CD4-positive, alpha-beta T cell treated with Interleukin-10 for 1 hour (primary cell): ENCODE measurements around the gene ZDHHC14.

ENCODE experiments used
- DNase-seq: peaks from one replicate; pipeline ENCODE4 v3.0.0-alpha.2; 2020

The ZDHHC14 gene

DNA sequence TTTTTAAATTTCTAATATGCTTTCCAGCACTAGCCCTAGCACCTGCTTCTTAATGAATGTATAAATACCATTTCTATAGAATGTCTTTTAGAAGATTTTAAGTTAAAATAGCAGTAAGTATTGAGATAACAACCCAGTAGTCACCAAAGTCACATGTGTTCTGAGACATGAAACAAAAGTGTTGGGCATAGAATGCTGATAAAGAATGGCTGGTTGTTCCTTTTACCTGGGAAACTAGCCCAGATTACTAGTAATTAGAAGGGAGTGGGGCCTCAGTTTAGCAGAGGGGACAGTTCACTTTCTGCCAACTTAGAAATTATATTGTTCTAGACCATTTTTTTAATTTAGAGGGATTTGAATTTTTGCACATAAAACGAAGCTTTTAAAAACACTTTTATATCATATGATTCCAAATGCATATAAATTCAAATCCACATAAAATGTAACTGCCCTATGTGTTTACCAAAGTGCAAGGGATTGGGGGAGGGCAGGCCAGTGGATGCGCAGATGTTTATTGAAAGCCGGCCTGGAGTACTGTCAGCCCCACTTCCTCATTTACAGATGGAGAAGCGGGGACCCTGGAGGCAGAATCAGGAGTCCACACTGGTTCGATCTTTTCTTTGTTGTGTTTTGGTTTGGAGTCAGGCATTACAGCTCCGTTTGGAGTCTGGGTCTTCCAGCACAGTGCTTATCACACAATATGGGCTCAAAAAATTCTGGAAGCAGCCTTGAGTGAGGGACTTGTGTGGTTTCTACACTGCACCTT lies 139.8 kb downstream of the ZDHHC14 start:
- no peak for DNase-seq

- DNase-seq = no peak
Observed at GRCh38 chr6:157521362-157522335, 140.7 kb downstream of the ZDHHC14 start.

- DNase-seq = no peak
Observed at GRCh38 chr6:157522472-157522871, 141.5 kb downstream of the ZDHHC14 start.

GRCh38 chr6:157524735-157525134 lies 143.7 kb downstream of the ZDHHC14 start:
- DNase-seq = no peak

GRCh38 chr6:157525292-157525889 lies 144.4 kb downstream of the ZDHHC14 start:
- no peak for DNase-seq

GRCh38 chr6:157525918-157526425 lies 145.0 kb downstream of the ZDHHC14 start:
- DNase-seq = no peak

DNA sequence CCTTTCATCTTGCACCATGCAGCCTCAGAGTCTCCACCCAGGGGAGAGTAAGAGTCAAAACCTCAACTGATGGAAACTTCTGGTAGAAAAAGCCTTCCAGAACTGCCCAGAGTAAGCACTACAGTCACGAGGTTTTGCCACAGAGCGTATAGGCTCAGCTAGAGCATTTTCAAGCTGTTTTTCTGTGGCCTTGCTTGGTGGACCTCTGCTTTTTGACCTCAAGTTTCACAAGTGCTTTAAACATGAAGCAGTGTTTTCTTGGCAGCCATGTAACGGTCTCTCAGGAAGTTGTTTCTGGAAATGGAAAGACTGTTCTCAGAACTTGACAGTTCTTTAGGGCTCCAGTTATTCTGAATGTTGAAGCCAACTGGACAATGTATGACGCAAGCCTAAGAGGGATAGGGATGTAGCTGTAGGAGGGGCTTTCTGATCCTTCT lies 146.5 kb downstream of the ZDHHC14 start:
- DNase-seq = no peak

- DNase-seq = no peak
Observed at GRCh38 chr6:157528931-157529653, 148.1 kb downstream of the ZDHHC14 start.

- no peak for DNase-seq
Observed at GRCh38 chr6:157529654-157530039, 148.7 kb downstream of the ZDHHC14 start.

GRCh38 chr6:157530126-157530525 lies 149.1 kb downstream of the ZDHHC14 start:
- no peak for DNase-seq

DNA sequence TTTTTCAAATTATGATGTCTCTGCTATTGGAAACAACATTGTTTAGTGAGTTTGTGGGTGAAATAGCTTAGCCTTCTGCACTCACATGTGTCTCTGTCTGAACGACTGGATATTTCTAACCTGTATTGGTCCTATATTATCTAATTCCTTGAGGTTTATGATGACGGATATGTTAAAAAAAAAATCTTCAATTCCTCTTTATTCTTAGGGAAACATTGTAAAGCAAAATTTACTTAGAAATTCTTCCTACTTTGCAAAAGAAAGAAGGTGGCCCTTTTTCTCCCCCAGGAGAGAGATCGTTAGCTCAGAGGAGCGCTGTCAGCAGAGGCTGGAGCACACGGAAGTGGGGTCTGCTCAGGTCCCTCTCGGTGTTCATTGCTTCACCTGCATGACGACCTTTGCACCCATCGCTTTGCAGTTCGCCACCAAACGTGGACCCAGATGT lies 149.8 kb downstream of the ZDHHC14 start:
- no peak for DNase-seq

DNA sequence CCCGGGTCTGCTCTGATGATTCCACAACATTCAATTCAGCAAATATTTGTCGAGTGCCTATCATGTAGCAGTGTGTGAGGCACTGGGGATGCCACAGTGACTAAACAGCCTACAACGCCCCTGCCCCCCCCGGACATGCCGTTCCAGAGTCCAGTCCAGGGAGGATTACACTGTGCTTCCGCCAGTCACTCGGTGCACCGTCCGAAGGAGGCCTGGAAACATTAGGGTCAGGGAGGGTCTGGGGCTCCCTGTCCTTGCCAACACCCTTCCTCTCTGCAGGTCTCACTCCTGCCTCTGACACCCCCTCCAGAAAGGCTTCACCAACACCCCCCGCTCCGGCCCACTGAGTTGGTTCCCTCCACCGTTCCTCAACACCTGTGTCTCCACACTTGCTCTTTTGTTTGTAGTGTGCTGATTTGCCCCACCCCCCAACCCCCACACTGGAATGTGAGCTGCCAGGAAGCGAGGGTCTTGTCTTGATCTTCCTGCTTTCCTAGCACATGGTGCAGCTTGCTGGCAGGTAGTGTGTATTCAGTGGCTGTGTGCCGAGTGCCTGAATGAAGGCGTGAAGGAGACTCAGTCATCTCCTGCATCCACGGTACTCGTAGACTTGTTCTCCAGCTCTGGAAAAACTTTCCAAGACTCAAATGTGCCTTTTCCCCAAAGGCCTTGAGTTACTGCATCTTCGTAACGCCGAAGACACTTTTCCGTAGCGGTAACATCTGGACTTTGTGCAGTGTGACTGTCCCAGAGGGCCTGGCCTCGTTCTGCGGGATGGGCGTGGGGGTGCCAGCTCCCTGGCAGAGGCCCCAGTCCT lies 150.4 kb downstream of the ZDHHC14 start:
- DNase-seq = no peak

DNA sequence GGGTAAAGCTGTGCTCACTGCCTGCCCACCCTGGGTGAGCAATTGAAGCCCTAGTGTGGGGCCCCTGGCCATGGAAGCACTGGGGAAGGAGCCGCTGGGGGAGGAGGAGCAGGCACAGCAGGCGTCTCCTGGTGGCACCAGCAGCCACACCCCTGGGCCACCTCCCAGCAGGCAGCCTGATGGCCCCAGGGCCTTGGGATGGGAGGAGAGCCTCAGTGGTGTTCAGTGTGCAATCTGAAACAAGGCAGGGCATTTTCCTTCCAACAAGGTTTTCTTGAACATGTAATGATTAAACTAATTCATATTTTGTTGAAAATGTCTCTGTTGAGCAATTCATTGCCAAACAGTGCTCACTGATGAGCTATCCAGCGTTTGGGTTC lies 151.0 kb downstream of the ZDHHC14 start:
- DNase-seq = no peak

DNA sequence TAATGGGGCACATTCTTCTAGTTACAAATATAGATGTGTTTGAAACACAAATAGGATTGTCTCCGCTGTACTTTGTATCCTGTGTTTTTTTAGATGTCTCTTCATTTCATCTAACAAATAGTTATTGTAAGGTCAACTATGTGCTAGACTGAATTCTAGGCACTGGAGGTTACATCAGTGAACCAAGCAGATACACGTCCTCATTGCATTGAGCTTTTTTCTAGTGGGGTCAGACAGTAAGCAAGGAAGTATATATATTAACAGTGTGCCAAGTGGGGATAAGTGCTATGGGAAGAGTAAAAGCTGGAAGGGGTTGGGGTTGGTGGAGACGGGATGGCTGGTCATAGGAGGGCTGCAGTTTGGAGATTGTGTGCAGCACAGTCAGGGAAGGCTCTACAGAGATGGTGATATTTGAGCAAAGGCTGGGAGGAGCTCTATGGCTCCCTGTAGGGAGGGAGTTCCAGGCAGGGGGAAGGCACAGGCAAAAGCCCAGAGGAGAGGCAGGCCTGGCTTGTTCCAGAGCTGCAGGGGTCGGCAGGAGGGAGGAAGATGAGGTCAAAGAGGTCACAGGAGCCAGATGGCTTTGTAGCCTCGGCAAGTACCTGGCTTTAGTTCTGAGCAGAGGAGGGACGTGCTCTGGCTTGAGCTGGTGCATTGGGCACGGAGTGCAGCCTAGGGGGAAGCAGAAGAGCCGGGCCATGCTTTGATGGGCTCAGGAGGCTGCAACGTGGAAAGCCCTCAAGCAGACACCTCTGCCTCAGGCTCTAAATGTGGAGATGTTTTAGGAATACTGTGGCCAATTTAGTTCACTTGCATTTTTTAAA lies 152.3 kb downstream of the ZDHHC14 start:
- DNase-seq = no peak

DNA sequence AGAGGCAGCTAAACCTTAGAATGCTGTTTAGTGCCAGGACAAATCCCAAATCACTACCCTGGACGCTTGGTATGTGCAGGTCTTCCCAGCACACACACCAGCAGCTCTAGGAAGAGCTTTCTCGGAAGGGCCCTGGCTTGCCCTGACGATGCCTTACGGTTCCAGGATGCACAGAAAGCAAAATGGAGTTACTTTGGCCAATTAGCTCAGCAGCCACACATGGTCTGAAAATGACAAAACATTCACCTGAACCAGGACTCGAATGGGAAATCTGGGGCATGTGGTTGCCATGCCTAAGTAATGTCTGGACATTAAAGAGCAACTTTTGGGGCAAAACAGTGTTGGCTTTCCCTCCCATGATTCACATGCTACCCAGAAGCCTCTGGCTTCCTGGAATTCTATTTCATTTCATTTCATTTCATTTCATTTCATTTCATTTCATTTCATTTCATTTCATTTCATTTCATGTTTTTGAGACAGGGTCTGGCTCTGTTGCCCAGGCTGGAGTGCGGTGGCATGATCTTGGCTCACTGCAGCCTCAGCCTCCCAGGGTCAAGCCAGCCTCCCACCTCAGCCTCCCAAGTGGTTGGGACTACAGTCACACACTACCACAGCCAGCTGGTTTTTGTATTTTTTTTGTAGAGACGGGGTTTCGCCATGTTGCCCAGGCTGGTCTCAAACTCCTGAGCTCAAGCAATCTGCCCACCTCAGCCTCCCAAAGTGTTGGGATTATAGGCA lies 153.3 kb downstream of the ZDHHC14 start:
- no peak for DNase-seq

GRCh38 chr6:157534977-157535339 lies 154.0 kb downstream of the ZDHHC14 start:
- DNase-seq = no peak

GRCh38 chr6:157535340-157536222 lies 154.6 kb downstream of the ZDHHC14 start:
- peak; percentile 35 for DNase-seq

GRCh38 chr6:157536223-157536545 lies 155.2 kb downstream of the ZDHHC14 start:
- no peak for DNase-seq

GRCh38 chr6:157537556-157537955 lies 156.6 kb downstream of the ZDHHC14 start:
- DNase-seq = no peak
